EH (cell line): ENCODE measurements around the gene SERPINA12.

Experiments used
- DNase-seq: peaks from one replicate; pipeline ENCODE4 v3.0.0-alpha.2; 2015; ENCODE audit warnings: low read depth

The SERPINA12 gene

DNA sequence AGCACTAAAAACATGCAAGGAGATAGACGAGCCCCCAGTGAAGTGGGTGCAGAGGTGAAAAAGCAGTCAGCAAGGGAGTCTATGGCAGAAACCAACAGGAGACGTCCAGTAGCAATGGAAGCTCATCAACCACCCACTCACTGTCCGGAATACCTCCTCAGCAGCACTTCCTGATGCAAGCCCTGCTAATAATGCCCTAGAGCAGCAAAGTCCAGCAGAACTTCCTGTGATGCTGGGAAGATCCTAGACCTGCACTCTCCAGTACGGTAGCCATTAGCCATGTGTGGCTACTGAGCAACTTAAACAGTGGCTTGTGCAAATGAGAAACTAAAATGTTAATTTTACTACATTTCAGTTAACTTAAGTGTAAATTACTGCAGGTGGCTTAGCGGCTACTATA is 44.2 kb downstream of the SERPINA12 start:
- no peak for DNase-seq

DNA sequence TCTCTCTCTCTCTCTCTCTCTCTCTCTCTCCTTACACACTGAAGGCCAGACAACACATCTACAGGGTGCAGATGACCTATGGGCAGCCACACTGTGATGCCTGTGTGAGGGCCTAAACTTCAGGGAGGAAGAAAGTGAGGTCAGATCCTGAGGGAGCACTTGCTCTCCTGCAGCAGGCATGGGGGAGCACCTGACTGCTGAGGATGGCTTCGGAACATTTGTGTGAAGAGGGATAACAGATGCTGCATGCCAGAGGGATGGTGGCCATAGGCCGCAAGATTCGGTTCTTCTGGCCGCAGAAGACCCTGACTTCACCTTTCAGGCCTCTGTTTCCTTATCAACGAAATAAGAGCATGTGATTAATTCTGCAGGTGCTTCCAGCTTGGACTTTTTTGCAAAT is 45.0 kb downstream of the SERPINA12 start:
- no peak for DNase-seq

GRCh38 chr14:94462763-94463572 is 46.3 kb downstream of the SERPINA12 start:
- no peak for DNase-seq

- no peak for DNase-seq
Observed at GRCh38 chr14:94462219-94462551, 47.1 kb downstream of the SERPINA12 start.

DNA sequence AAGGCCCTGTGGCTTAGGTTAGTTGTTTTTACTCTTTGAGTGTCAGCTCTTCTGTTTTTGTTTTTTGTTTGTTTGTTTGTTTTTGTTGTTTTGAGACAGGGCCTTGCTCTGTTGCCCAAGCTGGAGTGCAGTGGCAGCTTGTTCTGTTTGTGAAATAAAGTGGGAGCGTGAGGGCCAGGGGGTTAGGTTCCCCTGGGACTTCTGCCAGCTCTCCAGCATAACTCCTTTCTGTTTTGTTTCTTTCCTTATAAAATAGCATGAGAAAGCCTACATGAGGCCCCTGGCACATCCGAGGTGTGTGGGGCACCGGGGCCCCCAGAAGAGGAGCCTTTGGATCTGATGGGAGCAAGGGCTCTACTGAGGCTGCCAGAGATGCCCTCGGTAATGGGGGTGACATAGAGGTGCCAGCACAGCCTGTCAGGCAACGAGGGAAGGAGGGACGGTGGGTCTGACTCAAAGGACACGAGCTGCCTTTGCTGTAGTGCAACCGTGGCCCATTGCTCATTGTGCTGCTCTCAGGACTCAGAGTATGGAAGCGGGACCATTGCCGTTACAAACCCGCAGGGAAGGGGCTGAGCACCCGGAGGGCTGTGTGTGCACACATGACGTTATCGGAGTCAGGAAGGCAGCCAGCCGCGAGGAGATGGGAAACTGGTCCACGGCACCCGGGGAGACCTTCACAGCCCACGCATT is 47.6 kb downstream of the SERPINA12 start:
- DNase-seq: no peak

DNA sequence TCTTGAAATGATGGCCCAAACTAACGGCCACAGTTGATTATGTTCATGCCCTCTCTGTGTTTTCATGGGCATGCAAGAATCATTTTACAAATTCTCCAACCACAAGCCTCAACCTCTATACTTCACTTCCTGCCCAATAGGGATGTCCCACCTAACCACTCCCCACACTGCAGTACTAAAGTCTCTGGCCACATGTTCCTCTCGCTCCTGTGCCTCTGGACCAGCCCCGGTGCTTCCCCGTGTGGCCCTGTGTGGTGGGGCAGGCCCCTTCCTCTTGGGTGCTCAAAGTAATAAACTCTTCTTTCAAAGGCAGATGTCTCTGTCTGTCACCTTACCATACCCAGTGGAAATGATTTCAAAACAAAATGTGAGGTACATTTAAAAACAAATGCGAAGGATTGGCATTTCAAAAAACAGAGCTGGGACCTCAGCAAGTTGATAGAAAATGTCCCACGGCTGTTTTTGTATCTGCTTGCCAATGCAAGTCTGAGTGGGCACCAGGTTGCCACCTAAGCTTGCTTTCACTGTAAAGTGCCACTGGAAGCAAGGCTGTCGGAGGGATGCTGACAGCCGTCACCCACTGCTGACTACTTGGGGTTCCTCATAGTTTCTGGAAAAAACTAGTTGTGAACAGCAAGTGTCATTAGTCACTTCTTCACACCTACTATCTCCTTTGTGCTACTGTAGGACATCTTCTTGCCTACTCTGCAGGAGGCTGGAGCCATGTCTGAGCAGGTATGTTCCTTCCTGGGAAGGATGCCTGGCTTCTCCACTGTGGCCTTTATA is 48.4 kb downstream of the SERPINA12 start:
- DNase-seq: no peak

DNA sequence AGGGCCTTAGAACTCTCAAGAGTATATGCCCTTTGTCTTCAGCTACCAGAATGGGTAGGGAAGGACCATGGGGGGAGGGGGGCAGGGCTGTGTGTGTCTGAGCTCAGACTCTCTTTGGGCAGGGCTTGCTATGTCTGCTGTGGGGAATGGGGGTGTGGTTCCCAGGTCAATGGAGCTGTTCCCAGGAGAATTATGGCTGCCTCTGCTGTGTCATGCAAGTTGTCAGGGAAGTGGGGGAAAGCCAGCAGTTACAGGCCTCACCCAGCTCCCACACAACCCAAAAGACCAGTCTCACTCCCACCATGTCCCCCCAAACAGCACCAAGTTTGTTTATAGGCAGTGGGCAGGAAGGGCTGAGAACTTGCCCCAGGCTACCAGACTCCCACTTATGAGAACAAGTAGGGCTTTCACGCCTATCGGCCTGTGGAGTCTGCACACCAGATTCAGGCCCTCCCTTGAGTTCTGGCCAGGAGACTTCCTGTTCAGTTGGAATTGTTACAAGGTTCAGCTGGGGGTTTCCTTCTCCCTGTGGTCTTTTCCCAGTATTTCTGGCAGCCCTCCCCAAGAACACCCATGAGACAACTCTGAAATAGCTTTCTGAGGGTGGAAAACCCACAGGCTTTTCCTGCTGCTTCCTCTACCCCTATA is 50.6 kb downstream of the SERPINA12 start:
- peak; percentile 39 for DNase-seq

DNA sequence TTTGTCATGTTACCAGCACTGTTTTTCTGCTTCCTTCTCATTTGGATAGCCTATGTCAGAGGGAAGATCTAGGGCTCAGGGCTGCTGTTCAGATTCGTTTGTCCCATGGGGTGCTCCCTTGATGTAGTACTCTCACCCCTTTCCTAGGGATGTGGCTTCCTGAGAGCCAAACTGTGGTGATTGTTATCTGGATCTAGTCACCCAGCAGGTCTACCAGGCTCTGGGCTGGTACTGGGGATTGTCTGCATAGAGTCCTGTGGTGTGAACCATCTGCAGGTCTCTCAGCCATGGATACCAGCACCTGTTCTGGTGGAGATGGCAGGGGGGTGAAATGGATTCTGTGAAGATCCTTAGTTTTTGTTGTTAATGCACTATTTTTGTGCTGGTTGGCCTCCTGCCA is 51.2 kb downstream of the SERPINA12 start:
- DNase-seq: no peak

DNA sequence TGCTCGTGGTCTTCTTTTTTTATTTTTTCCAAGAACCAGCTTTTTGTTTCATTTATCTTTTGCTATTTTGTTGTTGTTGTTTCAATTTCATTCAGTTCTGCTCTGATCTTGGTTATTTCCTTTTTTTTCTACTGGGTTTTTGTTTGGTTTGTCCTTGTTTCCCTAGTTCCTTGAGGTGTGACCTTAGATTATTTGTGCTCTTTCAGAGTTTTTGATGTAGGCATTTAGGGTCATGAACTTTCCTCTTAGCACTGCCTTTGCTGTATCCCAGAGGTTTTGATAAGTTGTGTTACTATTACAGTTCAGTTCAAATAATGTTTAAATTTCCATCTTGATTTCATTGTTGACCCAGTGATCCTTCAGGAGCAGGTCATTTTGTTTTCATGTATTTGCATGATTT is 53.3 kb downstream of the SERPINA12 start:
- no peak for DNase-seq

GRCh38 chr14:94451826-94452225 is 57.4 kb downstream of the SERPINA12 start:
- no peak for DNase-seq

GRCh38 chr14:94451091-94451771 is 58.0 kb downstream of the SERPINA12 start:
- DNase-seq: no peak

DNA sequence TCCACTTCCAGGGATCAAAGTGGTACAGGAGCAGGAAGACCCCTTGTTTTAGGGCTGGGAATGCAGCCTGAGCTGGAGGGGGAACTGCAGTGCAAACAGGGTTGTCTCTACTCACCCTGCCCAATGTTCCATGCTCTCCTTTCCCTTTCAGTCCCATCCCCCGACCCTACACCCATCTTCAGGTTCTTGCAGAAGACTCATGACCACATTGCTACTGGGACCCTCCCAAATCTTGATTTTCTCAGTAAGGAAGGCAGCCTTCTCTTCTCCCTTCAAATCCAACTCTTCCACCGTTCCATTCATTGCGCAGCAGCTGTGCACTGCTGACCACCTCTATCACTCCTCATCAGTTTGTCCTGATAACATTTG is 58.6 kb downstream of the SERPINA12 start:
- no peak for DNase-seq

- DNase-seq: no peak
Observed at GRCh38 chr14:94449930-94450329, 59.3 kb downstream of the SERPINA12 start.

DNA sequence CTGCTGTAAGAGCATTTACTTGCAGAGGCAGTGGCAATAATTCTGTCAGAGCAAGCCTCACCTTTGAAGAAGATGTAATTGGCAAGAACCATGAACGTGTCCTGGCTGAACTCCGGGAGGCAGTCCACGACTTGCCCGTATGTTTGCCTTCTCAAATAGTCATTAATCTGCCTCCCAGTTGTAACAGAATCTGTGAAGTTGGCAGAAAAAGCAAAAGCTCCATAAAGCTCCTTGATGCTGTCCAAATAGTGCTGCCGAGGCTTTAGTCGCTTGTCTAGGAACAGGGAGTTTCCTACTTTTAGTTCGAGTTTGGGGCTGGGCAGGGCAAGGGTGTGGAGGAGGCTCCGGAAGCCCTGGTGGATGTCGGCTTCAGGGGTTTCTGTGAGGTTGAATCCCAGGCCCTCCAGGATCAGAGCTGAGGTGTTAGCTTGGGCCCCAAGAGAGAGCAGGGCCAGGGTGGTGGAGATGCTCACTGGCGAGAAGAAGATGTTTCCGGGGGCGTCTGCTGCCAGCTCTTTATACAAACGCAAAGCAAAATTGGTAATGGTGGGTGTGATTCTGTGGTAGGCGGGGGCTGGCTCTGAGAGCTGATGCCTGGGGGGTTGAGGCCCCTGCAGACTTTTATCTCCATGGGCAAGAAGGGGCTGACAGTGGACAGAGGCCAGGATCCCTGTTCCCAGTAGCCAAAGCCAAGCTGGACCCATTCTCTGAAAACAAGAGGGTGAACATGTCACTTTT is 61.0 kb downstream of the SERPINA12 start:
- DNase-seq: no peak

- no peak for DNase-seq
Observed at GRCh38 chr14:94447206-94447605, 62.1 kb downstream of the SERPINA12 start.

GRCh38 chr14:94446126-94446525 is 63.1 kb downstream of the SERPINA12 start:
- DNase-seq: no peak

GRCh38 chr14:94445003-94445402 is 64.3 kb downstream of the SERPINA12 start:
- DNase-seq: no peak

DNA sequence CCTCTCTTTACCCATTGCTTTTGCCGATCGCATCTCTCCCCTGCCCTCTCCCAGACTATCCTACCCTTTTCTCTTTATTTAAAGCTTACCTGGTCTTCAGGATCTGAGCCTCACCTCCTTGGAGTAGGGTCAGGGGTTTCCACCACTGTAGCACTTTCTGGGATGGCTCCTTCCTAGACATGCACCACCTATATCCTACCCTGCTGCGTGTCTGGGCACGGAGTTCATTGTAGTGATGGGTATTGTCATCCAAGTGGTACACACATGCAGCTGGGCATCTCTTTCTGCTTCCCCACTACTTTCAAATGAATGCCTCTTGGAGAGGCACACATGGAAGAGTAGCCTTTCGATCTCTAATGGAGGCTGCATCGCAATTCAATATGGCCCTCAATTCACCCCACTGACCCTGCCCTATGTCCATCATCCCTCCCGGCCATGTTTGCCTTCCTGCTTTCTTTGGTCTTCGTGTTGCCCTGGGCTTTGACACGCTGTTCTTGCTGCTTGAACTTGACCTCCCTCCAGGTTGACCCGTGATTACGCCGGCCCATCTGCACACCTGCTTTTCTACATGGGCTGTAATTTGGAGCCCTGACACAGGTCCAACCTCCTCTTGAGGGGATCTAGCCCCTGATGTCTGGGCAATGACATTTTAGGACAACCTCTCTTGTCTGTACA is 67.6 kb downstream of the SERPINA12 start:
- DNase-seq: no peak

GRCh38 chr14:94441130-94441529 is 68.1 kb downstream of the SERPINA12 start:
- no peak for DNase-seq

DNA sequence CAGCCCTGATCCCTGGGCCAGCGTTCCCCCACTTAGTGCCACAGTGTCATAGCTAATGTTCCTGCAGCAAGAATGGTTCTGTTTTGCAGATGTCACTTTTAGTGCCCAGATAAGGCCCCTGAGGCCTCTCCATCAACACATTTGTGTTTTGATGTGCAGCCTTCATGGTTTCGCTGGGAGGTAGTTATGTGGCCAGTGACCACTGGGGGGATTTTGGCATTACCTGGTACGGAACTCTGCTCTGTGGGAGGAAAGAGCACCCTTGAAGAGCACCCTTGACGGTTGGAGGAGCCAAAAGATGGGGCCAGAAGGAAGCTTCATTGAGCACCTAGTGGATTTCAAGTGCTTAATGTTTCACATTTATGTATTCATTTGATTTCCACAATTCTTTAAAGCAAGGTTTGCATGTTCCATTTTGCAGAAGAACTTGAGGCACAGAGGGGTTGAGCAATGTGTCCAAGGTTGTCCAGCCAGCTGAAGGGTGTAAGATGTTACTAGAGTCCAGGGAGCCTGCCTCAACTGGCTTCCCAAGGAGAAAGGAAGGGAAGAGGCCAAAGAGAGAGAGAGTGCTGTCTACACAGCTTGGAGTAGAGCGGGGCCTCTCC is 69.7 kb downstream of the SERPINA12 start:
- DNase-seq: no peak
